Effector CD4-positive, alpha-beta T cell (primary cell): ENCODE data around the gene SYPL1.

ENCODE experiments used
- DNase-seq: peaks from one replicate; pipeline ENCODE4 v3.0.0-alpha.2; 2020

The SYPL1 gene

DNA sequence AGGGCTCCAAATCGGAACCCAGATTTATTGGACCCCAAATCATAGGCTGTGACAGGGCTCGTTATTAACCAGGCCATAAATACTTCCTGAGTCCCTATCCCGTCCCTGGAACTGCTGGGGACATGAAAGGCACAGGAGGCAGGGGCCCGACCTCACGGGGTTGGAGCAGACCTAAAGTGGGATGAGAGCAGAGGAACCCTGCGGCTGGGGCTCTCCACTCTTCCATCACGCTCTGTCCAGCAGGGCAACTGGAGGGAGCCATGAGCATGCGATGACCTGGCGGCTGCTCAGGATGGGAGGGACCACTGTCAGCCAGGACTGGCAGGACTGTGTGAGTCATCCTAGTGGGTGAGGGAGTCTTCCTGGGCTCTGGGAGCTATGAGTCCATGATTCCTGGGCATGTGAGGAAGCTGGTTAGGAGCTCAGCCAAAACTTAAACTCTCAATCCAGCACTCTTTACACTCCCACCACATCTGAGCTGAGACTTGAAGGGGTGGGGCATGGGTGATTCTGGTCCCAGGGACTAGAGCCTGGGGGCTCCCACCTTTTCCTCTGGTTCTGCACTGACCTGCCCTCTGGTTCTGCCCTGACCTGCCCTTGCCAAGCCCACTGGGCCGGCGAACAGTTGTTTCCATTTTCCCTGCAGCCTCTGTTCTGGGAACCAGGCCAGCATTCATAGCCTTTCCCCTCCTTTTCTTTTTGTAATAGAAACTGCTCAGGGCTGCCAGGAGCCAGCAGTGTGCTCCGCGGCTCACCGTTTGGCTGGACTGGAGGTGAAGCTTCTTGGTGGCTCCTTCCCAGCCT is 47.1 kb downstream of the SYPL1 start:
- no peak for DNase-seq

DNA sequence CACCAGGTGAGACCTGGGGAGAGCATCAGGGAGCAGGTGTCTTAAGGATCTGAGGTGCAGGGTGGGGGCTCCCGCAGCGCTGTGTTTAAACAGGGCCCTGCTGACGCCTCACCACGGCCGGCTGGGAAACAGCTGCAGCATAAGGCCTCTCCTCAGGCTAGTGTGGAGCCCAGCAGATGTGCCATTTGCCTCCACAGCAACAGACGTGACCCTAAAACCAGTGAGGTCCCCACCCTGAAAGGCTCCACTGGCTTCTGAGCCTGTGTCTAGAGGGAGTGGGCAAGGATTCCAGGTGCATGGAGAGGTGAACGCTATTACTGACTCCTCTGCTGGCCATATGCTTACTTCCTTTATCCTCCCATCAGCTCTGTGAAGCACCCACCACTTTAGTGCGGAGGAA is 47.8 kb downstream of the SYPL1 start:
- no peak for DNase-seq

DNA sequence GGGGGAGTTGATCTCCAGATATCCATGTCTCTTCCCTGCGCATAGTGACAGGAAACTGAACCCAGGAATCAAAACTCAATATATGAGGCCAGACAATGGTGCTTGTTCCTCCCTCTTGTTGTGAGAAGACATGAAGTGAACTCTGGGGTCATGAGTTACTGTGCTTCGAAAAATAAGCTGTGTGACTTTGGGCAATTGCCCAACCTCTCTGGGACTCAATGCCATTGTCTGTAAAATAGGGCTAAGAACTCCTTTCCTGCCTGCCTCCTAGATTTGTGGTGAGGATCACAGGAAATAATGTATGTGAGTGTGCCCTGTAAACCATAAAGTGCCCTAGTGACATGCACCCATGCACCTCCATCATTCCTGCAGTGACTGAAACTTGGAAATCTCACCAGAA is 48.4 kb downstream of the SYPL1 start:
- DNase-seq, result no peak

DNA sequence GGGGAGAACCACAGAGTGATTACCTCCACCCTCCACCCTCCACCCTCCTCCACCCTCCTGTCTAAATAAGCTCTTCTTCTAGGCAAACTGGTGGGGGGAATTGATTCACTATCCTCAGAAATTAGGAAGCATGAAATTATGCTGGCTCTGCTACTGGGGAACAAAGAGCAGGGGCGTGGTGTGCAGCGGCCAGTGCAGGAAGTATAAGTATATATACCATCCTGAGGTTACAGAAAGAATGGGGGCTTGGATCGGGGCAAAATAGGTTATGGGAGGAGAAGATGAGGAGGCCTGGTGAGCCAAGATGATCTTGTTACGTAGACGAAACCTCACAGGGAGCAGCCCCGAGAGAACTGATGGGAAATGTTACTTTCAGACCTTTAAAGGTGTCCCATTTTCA is 49.1 kb downstream of the SYPL1 start:
- no peak for DNase-seq

DNA sequence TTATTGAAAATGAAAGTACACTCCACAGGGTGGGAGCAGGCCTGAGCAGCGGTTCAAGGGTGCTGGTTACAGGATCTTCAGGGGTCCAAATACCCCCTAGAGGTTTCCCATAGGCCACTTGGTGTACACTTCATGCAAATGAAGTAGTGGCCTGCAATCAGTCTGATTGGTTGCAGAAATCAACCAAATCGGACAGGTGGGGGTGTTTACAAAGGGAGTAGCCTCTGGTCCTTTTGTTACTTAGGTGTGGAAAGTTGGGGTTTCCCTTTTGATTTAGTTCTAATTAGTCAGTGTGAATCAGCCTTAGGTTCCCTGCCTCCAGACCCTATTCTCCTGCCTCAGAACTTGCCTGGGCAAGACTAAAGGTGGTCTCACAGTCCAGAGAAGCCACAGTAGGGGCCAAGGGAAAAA is 49.6 kb downstream of the SYPL1 start:
- no peak for DNase-seq

DNA sequence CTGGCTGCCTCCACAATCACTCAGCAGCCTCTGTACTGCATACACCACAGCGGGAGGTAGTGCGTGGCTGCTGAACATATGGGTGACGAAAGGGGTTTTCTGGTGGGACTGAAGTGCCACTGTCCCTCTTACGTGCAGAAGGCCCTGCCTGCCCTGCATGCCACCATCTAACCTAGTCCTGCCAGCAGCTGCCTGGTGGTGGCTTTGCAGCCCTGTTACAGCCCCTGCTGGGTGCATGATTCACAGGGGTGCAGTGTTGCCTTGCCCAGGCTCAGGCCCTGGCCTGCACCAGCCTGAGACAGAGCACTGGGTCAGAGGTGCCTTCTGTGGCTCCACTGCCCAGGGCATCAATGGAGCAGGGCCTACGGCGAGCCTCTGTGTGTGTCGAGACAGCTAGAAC is 50.1 kb downstream of the SYPL1 start:
- no peak for DNase-seq

DNA sequence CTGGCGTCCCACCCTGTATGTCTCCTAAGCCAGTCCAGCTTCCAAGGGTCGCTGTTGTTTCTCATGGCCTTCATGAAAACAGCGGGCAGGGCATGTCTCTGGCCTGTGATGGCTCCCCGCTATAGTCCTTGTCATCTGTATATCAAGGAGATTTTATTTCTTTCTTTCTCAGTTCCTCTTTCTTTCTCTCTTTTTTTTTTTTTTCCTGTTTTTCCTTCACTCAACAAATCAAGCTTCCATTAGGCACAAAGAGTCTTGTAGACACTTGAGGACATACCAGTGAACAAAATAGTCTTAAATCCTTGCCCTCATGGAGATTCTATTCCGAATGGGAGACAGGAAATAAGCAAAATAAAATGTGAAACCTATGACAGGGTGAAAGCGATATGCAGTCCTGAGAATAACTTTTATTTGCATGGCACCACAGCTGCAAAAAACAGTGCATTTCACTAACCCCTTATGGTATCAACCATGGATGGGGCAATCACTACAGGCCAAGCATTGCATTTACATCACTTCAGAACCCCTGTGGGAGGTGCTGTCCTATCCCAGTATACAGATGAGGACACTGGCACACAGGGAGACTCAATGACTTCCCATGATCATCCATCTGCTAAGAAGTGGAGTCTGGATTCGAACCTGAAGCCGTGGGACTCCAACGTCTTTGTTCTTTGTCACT is 50.7 kb downstream of the SYPL1 start:
- no peak for DNase-seq

DNA sequence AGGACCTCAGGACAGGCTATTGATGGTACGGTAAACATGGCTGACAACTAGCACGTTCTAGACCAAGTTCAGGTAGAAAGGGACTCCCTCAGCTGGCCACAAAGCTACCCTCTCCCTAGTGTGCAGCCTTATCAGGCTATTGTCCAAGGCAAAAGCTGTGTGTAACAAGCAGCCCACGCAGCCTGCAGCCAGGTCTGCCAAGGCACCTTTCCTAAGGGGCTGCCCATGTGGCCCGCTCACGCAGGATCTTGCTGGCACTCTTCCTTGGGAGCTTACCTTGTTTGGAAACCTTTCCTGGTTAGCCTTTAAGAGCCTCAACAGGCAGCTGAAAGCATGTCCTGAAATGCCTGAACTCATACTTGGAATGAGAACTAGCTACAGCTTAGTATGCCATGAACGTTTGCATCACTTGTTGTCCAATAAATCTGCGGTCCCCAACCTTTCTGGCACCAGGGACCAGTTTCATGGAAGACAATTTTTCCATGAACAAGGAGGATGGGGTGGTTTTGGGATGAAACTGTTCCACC is 51.7 kb downstream of the SYPL1 start:
- DNase-seq, result no peak

DNA sequence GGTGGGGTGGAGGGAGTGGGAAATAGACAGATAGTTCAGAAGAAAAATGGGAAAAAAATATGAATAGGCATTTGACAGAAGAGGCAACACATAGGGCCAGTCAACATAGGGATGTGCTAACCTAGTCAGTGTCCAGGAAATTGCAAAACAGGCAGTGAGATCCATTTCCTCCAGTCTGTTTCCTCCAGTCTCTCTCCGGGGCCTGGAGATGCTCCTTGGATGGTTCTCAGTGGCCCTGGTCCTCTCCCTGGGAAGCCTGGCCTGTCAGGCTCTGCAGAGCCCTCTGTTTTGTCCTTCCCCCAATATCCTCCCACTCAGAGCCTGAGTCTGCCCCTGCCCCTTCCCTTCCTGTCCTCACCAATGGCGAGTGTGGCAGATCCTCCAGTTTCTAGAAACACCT is 52.6 kb downstream of the SYPL1 start:
- no peak for DNase-seq

DNA sequence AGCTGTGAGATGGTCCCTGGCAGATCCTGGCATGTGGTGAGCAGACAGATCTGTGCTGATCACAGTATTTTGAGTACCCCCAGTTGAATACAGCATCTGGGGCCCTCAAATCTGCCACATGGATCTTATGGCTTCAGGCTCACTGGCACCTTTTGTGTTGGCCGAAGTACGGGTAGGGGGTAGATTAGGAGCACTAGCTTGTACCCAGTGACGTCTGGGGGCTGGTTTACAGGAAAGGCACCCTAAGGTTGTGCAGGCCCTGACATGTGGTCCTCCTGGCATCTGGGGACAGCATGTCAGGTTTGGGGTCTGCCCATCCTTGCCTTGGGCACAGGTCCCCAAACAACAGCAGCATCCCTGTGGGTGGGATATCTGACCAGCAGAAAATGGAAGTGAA is 53.2 kb downstream of the SYPL1 start:
- no peak for DNase-seq

DNA sequence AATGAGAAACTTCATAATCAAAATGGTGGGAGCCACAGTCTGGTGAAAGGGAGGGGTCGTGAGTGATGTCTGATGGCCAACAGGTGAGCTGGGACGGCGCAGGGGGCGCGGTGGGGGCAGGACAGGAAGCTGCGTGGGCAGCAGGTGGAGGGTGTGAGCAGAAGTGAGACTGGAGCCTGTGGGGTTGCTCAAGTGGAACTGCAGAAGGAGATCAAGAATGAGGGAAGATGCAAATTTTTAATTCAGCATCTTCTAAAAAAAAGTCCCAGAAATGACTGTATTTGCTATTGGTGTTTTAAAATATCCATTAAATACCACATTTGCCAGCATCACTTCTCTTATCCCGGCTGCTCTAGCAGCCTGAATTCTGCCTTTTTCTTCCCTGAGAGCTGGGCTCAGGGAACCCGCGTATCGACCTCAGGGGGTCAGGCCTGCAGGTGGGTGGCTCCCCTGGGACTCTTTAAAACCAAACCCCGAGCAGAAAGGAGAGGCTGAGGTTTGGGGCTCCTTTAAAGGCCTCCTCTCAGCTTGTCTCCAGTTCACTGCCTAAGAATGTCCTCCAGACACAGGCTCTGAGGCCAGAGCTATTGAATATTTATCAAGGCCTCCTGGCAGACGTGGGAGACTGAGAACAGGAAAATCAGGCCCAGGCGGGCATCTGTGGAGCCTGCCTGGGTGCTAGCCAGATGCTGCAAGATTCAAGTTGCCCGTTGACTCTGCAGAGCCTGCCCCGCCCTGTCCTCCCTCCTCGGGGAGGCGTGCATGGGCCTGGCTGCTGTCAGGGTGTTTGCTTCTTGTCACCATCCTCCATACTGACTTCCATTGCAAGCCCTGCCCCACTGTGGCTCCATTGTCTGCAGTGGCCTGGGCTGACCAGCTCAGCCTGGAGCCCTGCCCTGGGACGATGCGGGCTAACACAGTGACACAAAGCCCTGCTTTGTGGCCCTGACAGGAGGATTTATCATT is 53.9 kb downstream of the SYPL1 start:
- DNase-seq, result no peak

DNA sequence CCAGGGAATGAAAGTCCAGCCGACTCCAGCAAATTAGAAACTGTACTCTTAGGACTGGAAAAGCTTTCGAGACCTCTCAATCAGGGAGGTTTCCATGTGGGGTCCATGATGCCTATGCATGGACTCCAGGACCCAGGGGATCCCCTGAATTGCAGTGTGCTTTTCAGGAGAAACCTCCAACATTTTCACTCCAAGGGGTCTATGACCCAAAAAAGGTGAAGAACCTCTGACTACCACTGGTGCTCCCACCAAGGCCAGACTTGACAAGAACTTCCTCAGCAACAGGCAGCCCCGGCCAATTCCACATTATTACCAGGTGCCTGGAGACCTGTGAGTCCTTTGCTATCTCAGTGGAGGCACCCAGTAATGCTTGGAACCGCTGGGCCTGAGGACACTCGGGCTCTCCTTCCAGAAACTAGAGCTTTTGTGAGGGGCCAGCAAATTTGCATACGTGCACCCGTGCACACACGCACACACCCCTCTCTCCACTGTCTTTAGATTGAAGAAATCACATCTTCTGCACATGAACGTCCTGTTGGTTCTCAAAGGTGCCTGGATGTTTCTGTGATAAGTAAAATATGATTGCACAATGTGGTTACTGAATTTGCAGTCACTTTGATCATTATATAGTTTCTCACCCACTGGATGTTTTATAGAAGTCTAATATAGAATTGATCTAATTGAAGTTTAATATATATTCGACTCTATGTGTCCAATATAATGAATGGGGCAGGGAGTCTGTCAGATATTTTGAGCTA is 54.7 kb downstream of the SYPL1 start:
- no peak for DNase-seq

DNA sequence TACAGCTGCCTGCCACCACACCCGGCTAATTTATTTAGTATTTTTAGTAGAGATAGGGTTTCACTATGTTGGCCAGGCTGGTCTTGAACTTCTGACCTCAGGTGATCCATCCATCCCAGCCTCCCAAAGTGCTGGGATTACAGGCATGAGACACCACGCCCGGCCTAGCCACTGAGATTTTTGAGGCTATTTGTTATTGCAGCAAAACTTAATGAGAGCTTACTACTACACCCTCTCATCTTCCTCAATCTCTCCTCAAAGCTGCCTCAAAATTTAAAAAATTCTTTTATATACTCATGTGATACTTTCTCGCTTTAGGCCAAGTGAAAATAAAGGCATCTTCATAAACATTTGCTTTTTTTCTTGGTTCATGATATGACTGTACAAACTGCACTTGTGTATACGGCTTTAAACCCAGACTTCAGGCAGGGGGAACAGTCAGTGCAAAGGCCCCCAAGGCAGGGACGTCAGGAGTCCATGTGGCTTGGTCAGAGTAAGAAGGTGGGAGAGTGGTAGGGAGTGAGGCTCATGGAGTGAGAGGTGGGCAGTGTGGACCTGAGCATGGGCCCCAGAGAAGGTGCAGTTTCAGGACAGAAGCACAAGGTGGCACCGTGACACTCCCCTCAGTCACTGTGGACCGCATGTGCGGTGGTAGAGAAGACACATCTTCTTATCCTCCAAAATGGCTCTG is 55.5 kb downstream of the SYPL1 start:
- DNase-seq, result peak; percentile 61

DNA sequence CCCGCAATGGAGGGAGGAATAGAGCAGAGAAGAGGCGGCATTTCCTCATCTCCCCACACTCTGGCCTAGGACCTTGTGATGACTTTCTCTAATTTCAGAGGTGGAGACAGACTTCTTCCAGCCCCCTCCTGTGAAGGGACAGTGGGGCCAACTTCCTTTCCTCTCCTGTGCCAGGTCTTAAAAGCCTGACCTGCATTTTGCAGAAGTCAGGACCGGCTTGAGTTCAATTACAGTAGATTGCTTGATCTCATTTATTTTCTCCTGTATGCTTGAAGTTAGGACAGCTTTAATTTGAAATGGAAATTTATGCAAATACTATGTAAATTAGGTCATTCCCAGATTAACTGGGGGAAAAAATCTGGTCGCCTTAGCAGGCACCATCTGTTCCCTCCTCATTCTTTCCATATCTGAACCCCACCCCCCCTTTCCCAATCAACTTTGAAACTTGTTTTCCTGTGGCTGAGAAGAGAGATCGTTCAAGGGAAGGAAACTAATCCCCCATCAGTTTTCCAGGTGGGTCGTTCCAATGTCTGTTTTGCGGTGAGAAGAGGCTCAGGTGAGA is 57.1 kb downstream of the SYPL1 start:
- DNase-seq, result no peak

DNA sequence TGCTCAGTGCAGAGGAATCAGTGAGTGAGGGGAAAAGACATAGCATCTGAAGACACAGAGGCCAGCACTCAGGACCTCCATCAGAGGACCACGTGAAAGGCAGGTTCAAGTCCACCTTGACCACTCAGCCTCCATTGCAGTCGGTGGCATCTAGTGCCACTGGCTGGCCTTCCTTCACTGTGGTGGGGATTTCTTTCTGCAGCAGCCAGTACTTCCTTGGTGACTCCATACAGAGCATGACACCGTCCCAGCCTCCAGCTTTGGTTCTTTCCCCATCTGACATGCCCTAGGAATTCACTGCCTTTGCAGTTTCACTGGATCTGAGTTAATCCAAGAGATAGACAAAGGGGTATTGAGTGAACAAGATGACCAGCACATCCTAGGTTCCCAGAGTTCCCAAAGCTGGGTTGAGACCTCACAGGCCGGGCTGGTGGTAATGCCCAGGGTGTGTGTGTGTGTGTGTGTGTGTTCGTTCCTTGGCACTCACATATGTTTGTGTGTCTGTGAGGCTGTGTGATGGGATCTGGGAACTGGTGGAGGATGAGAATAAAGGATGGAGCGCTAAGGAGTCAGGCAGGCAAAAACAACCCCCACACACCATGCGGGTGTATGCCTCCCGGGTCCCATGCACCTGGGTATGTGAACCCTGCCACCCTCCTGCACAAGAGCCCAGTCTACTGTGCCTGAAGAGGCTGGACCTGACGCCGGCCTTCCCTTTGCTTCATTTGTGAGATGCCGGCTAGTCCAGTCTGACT is 57.8 kb downstream of the SYPL1 start:
- DNase-seq, result no peak

DNA sequence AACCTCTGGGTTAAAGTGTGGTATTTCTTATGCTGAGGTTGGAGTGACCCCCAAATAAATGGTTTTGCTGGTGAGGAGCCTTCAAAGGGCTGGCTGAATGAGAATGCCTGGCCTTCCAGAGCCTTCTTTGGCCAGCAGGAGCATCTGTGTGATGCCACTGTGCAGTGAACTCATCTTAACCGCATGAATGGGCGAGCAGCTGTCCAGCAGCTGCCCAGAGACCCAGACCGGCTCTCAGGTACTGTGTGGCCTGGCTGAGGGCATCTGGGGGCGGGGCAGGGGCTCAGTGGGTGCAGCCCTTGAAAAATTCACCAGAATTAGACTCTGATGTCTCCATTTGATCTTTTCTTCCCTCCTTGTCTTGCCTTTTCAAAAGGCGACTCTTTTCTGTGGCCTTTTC is 59.0 kb downstream of the SYPL1 start:
- DNase-seq, result no peak

DNA sequence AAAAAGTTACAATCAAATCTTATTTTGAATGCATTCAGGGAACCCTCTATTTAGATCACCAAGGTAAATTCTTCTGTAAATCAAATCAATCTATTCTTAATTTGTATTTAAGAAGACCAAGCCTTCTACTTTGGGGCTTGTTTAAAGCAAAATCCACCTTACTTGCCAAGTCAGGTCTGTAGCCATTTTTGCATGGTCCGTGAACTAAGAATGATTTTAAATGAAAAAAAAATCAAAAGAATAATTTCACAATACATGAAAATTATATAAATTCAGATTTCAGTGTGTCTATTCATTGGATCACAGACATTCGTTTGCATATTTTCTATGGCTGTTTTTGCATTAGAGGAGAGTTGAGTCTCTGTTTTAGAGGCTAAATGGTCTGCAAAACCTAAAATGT is 59.4 kb downstream of the SYPL1 start:
- DNase-seq, result no peak

DNA sequence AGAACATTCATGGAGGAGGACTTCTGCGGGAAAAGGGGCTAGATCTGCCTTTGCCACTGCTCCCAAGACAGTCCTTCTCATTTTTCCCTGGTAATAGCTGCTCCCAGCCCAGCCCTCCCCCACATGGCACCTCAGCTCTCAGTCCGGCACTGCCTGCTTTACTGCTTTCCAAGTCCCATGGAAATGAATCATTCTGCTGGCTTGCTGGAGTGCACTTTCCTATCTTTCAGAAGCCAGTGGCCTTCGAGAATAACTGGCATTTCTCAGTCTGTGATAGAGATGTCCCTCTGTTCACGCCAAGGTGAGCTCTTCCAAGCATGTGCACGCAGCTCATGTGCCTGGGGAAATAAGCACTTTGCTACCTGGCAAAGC is 61.4 kb downstream of the SYPL1 start:
- no peak for DNase-seq

DNA sequence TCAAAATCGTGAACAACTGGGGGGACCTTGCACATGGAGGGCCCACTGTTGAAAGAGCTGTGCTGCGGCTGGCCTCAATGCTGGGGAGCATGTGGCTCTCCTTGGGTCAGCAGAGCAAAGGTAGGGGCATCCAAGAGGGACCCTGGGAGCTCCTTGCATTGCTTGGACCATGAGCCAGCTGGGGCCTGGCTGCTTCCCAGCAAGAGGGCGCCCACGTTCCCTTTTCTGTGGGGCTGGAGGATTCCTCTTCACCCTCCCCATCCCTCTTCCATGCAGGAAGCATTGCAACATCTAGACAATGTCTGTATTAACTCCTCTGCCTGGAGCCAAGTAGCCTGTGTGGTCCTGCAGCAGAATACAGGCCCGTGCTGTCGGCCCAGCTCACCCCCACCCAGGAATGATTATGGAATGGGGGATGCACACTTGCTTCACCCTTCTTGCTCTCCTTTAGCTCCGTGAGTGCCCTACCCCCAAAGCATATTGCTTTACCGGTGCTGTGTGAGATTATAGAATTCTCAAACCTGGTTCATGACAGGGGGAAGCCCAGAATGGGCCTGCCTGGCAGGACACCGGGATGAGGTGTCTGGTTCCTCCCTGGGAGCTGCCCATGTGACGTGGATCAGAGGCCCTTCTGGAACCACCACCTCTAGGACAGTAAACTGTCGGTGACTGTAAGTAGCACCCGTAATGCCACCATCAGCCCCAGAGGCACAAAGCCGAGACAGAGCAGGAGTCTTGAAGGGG is 61.9 kb downstream of the SYPL1 start:
- DNase-seq, result no peak
